DMS79 (cell line): ENCODE data around the gene PYGO1.

Source experiments
- DNase-seq: peaks from one replicate; lab custom pipeline; 2025; lab: John Stamatoyannopoulos, UW

The PYGO1 gene

DNA sequence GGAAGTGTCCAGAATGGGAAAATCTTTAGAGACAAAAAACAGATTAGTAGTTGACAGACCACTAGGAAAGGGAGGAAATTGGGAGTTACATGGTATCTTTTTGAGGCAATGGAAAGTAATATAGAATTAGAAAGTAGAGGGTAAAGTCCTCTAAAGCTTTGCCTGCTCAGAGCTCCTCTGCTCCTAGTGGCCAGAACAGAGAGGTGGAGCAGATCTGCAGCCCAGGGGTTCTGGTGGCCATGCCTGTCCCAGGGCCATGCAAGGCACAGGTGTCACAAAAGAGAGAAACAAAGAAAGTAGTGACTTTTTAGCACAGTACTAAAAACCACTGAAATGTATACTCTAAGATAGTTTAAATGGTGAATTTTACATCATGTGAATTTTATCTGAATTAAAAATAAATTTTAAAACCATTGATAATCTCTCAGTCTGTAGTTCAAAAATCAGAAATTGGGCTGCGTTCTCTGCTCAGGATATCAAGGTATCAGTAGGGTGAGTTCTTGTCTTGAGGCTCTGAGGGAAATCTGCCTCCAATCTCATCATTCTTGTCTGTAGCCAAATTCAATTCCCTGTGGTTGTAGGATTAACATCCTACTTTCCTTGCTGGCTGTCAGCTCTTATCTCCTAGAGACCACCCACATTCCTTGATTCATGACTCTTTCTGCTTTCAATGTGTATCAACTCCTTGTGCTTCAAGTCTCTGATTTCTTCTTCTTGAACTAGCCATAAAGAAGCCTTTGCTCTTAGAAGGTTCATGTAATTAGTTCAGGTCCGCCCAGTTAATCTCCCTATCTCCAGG lies 23.6 kb downstream of the PYGO1 start:
- DNase-seq = no peak

- no peak for DNase-seq
Observed at GRCh38 chr15:55562601-55563000, 25.5 kb downstream of the PYGO1 start.

DNA sequence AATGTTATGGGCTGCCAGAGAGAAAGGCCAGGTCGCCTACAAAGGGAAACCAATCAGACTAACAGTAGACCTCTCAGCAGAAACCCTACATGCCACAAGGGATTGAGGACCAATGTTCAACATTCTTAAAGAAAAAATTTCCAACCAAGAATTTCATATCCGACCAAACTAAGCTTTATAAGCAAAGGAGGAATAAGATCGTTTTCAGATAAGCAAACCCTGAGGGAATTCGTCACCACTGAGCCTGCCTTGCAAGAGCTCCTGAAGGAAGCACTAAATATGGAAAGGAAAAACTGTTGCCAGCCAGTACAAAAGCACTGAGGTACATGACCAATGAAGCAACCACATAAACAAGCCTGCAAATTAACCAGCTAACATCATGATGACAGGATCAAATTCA lies 33.1 kb downstream of the PYGO1 start:
- DNase-seq = no peak

- DNase-seq = no peak
Observed at GRCh38 chr15:55552926-55553325, 35.2 kb downstream of the PYGO1 start.

- no peak for DNase-seq
Observed at GRCh38 chr15:55552451-55552850, 35.7 kb downstream of the PYGO1 start.

GRCh38 chr15:55549305-55549704 lies 38.8 kb downstream of the PYGO1 start:
- no peak for DNase-seq

GRCh38 chr15:55546718-55547117 lies 41.4 kb downstream of the PYGO1 start:
- DNase-seq = no peak

DNA sequence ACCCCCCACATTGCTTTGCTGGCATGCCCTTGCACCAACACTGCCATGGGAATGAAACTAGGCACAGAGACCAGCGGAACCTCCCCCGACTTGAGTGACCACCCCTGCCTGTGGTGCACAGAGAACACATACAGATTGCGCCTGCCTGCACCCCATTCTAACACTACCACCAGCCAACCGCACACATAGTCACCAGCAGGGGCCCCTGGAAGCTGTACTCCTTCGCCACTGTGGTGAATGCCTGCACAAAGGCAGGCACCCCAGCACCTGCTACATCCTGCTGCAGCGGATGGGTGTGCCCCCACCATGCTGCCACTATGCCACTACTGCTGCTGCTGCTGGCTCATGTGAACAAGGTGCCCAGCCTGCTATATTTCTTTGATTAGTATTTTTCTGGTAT lies 52.7 kb downstream of the PYGO1 start:
- DNase-seq = no peak

DNA sequence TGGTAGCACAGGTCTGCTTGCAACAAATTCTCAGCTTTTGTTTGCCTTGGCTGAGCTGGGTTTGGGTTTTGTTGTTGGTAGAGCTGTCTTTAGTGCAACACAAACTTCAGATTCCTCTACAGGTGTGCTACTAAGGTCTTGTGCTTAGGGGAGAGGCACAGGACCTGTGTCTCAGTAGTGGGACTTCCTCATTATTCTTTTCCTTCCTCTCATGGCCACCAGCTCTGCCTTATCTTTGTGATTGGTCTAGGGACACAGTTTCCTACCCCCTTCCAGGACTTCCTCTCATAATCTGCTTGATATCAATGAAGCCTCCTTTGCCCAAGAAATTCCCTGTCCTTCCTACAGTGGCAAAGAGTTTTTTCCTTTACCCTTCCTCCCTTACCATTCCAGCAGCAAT lies 55.2 kb downstream of the PYGO1 start:
- no peak for DNase-seq

DNA sequence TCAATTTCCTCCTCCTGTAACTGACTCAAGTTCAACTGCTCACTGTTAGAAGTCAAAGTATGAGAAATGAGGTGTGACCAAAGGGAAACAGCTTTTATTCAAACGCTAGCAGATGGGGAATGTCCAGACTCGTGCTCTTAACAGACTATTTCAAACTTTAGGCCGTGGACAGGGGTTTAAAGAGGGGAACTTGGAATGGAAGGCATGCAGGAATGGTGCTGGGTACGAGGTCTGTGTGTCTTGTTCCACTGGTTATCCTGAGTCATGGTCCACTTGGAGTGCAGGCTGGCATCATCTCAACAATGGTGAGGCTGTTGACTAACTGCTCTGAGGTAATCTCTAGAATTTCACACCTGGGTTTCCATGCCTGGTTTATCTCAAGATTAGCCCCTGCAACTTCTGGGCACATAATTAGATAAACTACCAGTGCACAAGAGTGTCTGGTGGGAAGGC lies 57.3 kb downstream of the PYGO1 start:
- DNase-seq = no peak

- no peak for DNase-seq
Observed at GRCh38 chr15:55528812-55529211, 59.3 kb downstream of the PYGO1 start.

DNA sequence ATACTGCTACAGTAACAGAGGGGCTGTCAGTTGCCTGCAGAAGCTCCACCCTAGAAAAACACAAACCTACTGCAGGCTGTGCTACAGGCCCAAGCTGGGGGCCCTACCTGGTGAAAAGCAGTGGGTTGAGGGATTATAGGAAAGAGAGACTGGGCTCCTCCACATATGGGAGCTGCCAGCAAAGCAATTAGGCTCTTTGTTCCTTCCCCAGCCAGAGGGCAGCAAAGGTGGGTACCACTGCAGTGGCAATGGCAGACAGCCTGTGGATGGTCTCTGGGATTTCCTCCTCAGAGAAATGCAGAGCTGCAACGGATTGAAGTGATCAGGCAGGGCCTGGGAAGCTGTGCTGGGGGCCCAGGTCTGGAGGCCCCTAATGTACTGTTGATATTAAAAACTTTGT lies 61.0 kb downstream of the PYGO1 start:
- DNase-seq = no peak

GRCh38 chr15:55526559-55527036 lies 61.5 kb downstream of the PYGO1 start:
- no peak for DNase-seq

DNA sequence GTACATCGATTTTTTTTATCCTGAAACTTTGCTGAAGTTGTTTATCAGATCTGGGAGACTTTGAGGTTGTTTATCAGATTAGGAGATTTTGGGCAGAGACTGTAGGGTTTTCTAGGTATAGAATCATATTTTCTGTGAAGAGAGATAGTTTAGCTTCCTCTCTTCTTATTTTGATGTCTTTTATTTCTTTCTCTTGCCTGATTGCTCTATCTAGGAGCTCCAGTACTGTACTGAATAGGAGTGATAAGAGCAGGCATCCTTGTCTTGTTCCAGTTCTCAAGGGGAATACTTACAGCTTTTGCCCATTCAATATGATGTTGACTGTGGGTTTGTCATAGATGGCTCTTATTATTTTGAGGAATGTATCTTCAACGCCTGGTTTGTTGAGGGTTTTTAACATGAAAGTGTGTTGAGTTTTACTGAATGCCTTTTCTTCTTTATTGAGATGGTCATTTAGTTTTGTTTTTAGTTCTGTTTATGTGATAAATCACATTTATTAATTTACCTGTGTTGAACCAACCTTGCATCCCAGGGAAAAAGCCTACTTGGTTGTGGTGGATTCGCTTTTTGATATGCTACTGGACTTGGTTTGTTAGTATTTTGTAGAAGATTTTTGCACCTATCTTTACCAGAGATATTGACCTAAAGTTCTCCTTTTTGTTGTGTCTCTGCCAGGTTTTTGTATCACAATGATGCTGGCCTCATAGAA lies 65.2 kb downstream of the PYGO1 start:
- no peak for DNase-seq

- no peak for DNase-seq
Observed at GRCh38 chr15:55518641-55519040, 69.5 kb downstream of the PYGO1 start.

- no peak for DNase-seq
Observed at GRCh38 chr15:55518009-55518408, 70.1 kb downstream of the PYGO1 start.

DNA sequence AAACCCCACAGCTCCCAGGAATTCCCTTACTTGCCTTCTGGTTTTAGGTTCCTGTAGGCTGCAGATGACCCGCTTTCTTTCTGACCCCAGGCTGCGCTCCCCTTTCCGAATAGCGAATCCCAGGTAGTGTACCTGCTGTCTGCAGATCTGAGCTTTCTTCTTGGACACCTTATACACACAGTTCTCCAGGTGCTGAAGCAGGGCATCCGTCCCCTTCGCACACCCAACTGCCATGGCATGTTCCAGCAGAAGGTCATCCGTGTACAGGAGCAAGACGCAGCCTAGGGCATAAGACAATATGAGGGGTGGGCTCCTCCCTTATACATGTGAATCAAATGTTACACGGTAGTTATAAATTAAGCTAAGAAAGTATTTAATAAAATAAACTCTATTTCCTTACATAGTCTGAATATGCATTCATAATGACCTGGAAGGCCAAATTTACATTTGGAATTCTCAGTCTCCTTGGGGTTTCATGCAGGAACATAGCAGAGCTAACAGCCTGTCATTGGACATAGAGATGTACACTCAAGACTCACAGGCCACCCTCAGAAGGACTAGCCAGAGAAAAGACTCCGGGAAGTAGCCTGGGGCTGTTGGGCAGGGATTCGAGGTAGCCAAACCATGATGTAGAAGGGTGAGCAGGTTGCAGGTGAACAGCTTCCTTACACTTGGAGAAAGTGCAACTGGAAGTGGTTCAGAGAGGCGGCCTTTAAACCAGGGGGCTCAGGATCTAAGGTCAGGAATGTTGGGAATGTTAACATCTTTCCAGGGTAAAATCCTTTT lies 72.0 kb downstream of the PYGO1 start:
- DNase-seq = no peak

- DNase-seq = no peak
Observed at GRCh38 chr15:55515491-55515890, 72.7 kb downstream of the PYGO1 start.

DNA sequence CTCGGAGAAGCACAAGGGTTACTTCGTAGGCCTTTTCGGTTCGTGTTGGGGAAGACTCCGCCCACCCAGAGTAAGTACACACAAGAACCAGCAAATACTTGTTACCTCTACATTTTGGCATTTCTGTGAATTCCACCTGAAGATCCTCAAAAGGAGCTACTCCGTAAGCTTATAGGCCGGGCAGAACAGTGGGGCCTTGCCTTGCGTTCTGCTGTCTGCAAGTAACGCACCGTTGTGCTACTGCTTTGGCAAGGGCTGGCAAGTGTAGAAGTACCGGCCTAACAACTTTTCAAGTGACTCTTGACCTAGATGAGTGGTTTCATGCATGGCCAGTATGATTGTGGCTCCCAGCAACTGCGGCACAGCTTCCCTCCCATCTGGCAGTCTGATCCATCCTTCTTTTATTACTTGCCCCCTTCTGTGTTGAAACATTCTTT lies 73.7 kb downstream of the PYGO1 start:
- DNase-seq = peak; percentile 56

GRCh38 chr15:55513621-55514413 lies 74.3 kb downstream of the PYGO1 start:
- DNase-seq = peak; percentile 9

GRCh38 chr15:55513152-55513551 lies 75.0 kb downstream of the PYGO1 start:
- no peak for DNase-seq

DNA sequence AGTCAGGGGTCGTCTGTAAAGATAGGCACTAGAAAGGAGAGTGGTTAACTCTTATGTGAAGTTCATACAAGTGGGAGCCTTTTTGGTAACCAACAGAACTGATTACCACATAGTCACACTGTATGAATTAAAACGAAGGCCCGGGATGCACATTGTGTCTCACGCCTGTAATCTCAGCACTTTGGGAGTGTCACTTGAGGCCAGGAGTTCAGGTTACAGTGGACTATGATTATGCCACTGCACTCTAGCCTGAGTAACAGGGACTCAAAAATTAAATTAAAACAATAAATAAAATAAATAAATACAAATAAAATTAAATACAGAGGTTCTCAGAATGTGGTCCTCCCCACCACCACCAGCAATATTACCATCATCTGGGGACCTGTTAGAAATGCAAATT lies 80.6 kb downstream of the PYGO1 start:
- no peak for DNase-seq
